Measurements from ENCODE around the gene CLIC5.

Gene CLIC5

GRCh38 chr6:45895569-45895968 is 120.1 kb downstream of the CLIC5 start:
- no peak for DNase-seq (ENCODE audit: low read depth, low spot score)

GRCh38 chr6:45892696-45893245 is 122.9 kb downstream of the CLIC5 start:
- no peak for DNase-seq (ENCODE audit: low read depth, low spot score)

- DNase-seq (ENCODE audit: low read depth, low spot score), result no peak
These were observed 123.5 kb downstream of the CLIC5 start for GRCh38 chr6:45892196-45892595.

- no peak for DNase-seq (ENCODE audit: low read depth, low spot score)
These were observed 128.9 kb downstream of the CLIC5 start for GRCh38 chr6:45886776-45887175.

GRCh38 chr6:45884336-45884735 is 131.3 kb downstream of the CLIC5 start:
- DNase-seq (ENCODE audit: low read depth, low spot score), result no peak

GRCh38 chr6:45882671-45883070 is 133.0 kb downstream of the CLIC5 start:
- no peak for DNase-seq (ENCODE audit: low read depth, low spot score)

- no peak for DNase-seq (ENCODE audit: low read depth, low spot score)
These were observed 133.8 kb downstream of the CLIC5 start for GRCh38 chr6:45881705-45882467.

- no peak for DNase-seq (ENCODE audit: low read depth, low spot score)
These were observed 135.0 kb downstream of the CLIC5 start for GRCh38 chr6:45880676-45881075.

- DNase-seq (ENCODE audit: low read depth, low spot score), result no peak
These were observed 135.5 kb downstream of the CLIC5 start for GRCh38 chr6:45880159-45880558.

GRCh38 chr6:45877970-45878590 is 137.6 kb downstream of the CLIC5 start:
- no peak for DNase-seq (ENCODE audit: low read depth, low spot score)

- no peak for DNase-seq (ENCODE audit: low read depth, low spot score)
These were observed 142.8 kb downstream of the CLIC5 start for GRCh38 chr6:45872827-45873365.

- DNase-seq (ENCODE audit: low read depth, low spot score), result no peak
These were observed 145.1 kb downstream of the CLIC5 start for GRCh38 chr6:45870531-45870930.

GRCh38 chr6:45864651-45865050 is 151.0 kb downstream of the CLIC5 start:
- DNase-seq (ENCODE audit: low read depth, low spot score), result no peak

- DNase-seq (ENCODE audit: low read depth, low spot score), result no peak
These were observed 157.0 kb downstream of the CLIC5 start for GRCh38 chr6:45858691-45859090.

- DNase-seq (ENCODE audit: low read depth, low spot score), result no peak
These were observed 157.8 kb downstream of the CLIC5 start for GRCh38 chr6:45857827-45858226.

- no peak for DNase-seq (ENCODE audit: low read depth, low spot score)
These were observed 159.8 kb downstream of the CLIC5 start for GRCh38 chr6:45855642-45856394.

- no peak for DNase-seq (ENCODE audit: low read depth, low spot score)
These were observed 161.4 kb downstream of the CLIC5 start for GRCh38 chr6:45854149-45854742.

GRCh38 chr6:45851034-45851400 is 164.6 kb downstream of the CLIC5 start:
- DNase-seq (ENCODE audit: low read depth, low spot score), result no peak

GRCh38 chr6:45850378-45851033 is 165.2 kb downstream of the CLIC5 start:
- DNase-seq (ENCODE audit: low read depth, low spot score), result no peak

- DNase-seq (ENCODE audit: low read depth, low spot score), result no peak
These were observed 170.1 kb downstream of the CLIC5 start for GRCh38 chr6:45845567-45845966.

GRCh38 chr6:45844986-45845385 is 170.7 kb downstream of the CLIC5 start:
- no peak for DNase-seq (ENCODE audit: low read depth, low spot score)
